Prostate gland (tissue), 2 donors: ENCODE measurements around the gene CCDC14. TPM values are rescaled to one million over a fixed set of nuclear protein-coding genes. Genes with fewer than 3 reads are reported as not detected.

ENCODE experiments used
- DNase-seq: peaks from one replicate; pipeline ENCODE4 v3.0.0-alpha.2; 2019; ENCODE audit warnings: low spot score
- H3K27ac ChIP-seq, 2 donors: fragments of 200-600 bp; sonication (generic); 2 replicates each; pipeline ENCODE4 v1.5.1; 2017 to 2019
- H3K27me3 ChIP-seq: fragments of 200-600 bp; sonication (generic); replicated peaks from 2 replicates; pipeline ENCODE4 v1.5.1; 2019; ENCODE audit not compliant: insufficient read depth
- H3K36me3 ChIP-seq, 2 donors: fragments of 200-600 bp; sonication (generic); 1 replicate in 1 of 2; 2 replicates in 1 of 2; pipeline versions ENCODE4 v1.5.1 to v1.8.1; 2017 to 2019
- H3K4me1 ChIP-seq: fragments of 200-600 bp; sonication (generic); replicated peaks from 2 replicates; pipeline ENCODE4 v1.5.1; 2019
- H3K4me3 ChIP-seq, 2 donors: fragments of 200-600 bp; sonication (generic); 2 replicates each; pipeline ENCODE4 v1.5.1; 2017 to 2019
- H3K9me3 ChIP-seq: fragments of 200-600 bp; sonication (generic); 2 replicates; pipeline ENCODE4 v1.5.1; 2017
- POLR2A ChIP-seq: fragments of 450-650 bp; IDR thresholded peaks from one replicate; pipeline ENCODE4 v1.6.1; 2016; ENCODE audit warnings: antibody characterized with exemption, mild to moderate bottlenecking
- POLR2AphosphoS5 ChIP-seq: sonication (generic); formaldehyde crosslinking; IDR thresholded peaks from one replicate; pipeline ENCODE4 v1.6.1; 2017; ENCODE audit warnings: antibody characterized with exemption
- WGBS: methylation state at CpG from one replicate; pipeline ENCODE4 v1.1.5; 2018; 5-methylcytosine and 5-hydroxymethylcytosine counted together
- intact Hi-C: fragments of 100-400 bp; cut with DNase I; formaldehyde crosslinking; loops from one replicate; pipeline ENCODE4 v1.14.2; 2022
- total RNA-seq, 2 donors: library from RNA; depleted of rRNA; stranded (reverse); fragments of >200 nt; gene quantifications; one replicate each; pipeline ENCODE4 v1.1.0, GENCODE V29; 2016
- TF ChIP-seq, protein P1 (sequence below), 4 experiments: fragments of 200-600 bp in 2 of 4; fragments of 450-650 bp in 2 of 4; sonication (generic) in 2 of 4; IDR thresholded peaks; 1 replicate in 3 of 4; 2 replicates in 1 of 4; pipeline ENCODE4 v1.5.1; 2016 to 2019; ENCODE audit warnings: antibody characterized with exemption in 4 of 4, mild to moderate bottlenecking in 2 of 4, moderate library complexity in 2 of 4

The CCDC14 gene
- total RNA-seq, 2 donors from 2014 or later = 19.0 to 44.9 TPM

DNA sequence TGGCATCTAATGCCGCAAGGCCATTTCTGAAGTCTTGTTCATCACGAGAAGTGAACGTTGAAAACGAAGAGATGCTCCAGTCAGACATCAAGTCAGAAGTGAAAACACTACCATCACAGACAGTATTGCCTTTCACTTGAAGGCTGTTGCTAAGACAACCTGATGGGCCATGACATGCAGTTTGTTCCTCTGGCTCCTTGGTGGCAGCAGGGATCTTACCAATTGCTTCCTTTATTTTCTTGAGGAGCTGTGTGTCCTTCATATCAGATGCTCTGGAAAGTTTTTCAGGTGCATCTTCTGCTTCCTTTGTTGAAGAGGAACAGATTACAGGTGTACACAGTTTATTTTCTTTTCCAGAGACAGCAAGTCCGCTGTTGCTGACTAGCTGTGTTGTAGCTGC lies 46.2 kb downstream of the CCDC14 start:
- Histone ChIP-seq H3K9me3 (no peaks in the 10 kb centered on the region), H3K27me3 (no peaks in the 10 kb centered on the region), H3K36me3 (no peaks in the 10 kb centered on the region), H3K27ac (no peak overlapping the region), H3K4me1 (no peaks in the 10 kb centered on the region), H3K4me3 (no peak overlapping the region)
- intact Hi-C loops = no loop called here
- no peak for DNase-seq
- TF ChIP-seq, protein P1, sequence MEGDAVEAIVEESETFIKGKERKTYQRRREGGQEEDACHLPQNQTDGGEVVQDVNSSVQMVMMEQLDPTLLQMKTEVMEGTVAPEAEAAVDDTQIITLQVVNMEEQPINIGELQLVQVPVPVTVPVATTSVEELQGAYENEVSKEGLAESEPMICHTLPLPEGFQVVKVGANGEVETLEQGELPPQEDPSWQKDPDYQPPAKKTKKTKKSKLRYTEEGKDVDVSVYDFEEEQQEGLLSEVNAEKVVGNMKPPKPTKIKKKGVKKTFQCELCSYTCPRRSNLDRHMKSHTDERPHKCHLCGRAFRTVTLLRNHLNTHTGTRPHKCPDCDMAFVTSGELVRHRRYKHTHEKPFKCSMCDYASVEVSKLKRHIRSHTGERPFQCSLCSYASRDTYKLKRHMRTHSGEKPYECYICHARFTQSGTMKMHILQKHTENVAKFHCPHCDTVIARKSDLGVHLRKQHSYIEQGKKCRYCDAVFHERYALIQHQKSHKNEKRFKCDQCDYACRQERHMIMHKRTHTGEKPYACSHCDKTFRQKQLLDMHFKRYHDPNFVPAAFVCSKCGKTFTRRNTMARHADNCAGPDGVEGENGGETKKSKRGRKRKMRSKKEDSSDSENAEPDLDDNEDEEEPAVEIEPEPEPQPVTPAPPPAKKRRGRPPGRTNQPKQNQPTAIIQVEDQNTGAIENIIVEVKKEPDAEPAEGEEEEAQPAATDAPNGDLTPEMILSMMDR (IDR thresholded peaks at IDR 0.05) = no peak
- WGBS = 86% methylated on average over 5 of the region's 5 CpGs

- WGBS = 98% methylated on average over 2 of the region's 2 CpGs
- no peak overlapping the region for H3K4me3 ChIP-seq
- TF ChIP-seq, protein P1 (IDR thresholded peaks at IDR 0.05) = no peak
- no peak for TF ChIP-seq POLR2AphosphoS5
- no peak for TF ChIP-seq POLR2A
Measured at GRCh38 chr3:123909785-123910184, 51.2 kb downstream of the CCDC14 start.

GRCh38 chr3:123907720-123908119 lies 53.3 kb downstream of the CCDC14 start:
- intact Hi-C loops = no loop called here
- TF ChIP-seq POLR2A (no peak), POLR2AphosphoS5 (no peak)

More at GRCh38 chr3:123909785-123910184, 51.2 kb downstream of the CCDC14 start:
- intact Hi-C loops = no loop called here
- Histone ChIP-seq H3K9me3 (no peaks in the 10 kb centered on the region), H3K27me3 (no peaks in the 10 kb centered on the region), H3K36me3 (no peaks in the 10 kb centered on the region), H3K4me1 (no peaks in the 10 kb centered on the region), H3K27ac (no peak overlapping the region)
- DNase-seq = no peak

GRCh38 chr3:123899300-123899865 lies 61.6 kb downstream of the CCDC14 start:
- H3K27ac ChIP-seq = no peak overlapping the region
- no peak for DNase-seq
- TF ChIP-seq POLR2AphosphoS5 = no peak
- TF ChIP-seq, protein P1 (IDR thresholded peaks at IDR 0.05) = no peak
- no peak for TF ChIP-seq POLR2A
- no peak overlapping the region for H3K4me3 ChIP-seq
- H3K27me3 ChIP-seq = no peaks in the 10 kb centered on the region
- no peaks in the 10 kb centered on the region for H3K9me3 ChIP-seq
- intact Hi-C loops = no loop called here
- 77% methylated on average over 5 of the region's 5 CpGs for WGBS
- no peaks in the 10 kb centered on the region for H3K36me3 ChIP-seq
- no peaks in the 10 kb centered on the region for H3K4me1 ChIP-seq

More at GRCh38 chr3:123907720-123908119, 53.3 kb downstream of the CCDC14 start:
- Histone ChIP-seq H3K4me3 (no peak overlapping the region), H3K27me3 (no peaks in the 10 kb centered on the region), H3K27ac (no peak overlapping the region), H3K4me1 (no peaks in the 10 kb centered on the region), H3K9me3 (no peaks in the 10 kb centered on the region), H3K36me3 (no peaks in the 10 kb centered on the region)
- 66% methylated on average over 2 of the region's 2 CpGs for WGBS
- DNase-seq = no peak

DNA sequence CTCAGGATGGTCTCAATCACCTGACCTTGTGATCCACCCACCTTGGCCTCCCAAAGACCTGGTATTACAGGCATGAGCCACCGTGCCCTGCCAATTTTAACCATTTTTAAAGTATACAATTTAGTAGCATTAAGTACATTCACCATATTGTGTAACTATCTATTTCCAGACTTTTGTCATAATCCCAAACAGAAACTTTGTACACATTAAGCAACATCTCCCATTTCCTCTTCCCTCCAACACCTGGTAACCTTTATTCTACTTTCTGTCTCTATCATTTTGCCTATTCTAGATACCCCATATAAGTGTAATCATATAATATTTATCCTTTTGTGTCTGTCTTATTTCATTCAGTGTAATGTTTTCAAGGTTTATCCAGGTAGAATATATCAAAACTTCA lies 68.0 kb downstream of the CCDC14 start:
- Histone ChIP-seq H3K27me3 (no peaks in the 10 kb centered on the region), H3K27ac (no peak overlapping the region), H3K36me3 (no peaks in the 10 kb centered on the region), H3K4me3 (no peak overlapping the region), H3K4me1 (no peaks in the 10 kb centered on the region), H3K9me3 (no peaks in the 10 kb centered on the region)
- 89% methylated on average over 1 of the region's 1 CpG for WGBS
- no peak for DNase-seq
- TF ChIP-seq POLR2A (no peak), POLR2AphosphoS5 (no peak)
- TF ChIP-seq, protein P1 (IDR thresholded peaks at IDR 0.05) = no peak
- intact Hi-C loops = no loop called here
